Thoracic aorta (tissue), 2 donors: ENCODE results near the gene RPL39L. TPM values are rescaled to one million over a fixed set of nuclear protein-coding genes. Genes with fewer than 3 reads are reported as not detected.

Experiments used
- ATAC-seq: fragments of 150-250 bp; one replicate; pipeline ENCODE4 v1.8.0; 2017; ENCODE audit warnings: low read depth; ENCODE audit not compliant: insufficient number of reproducible peaks, low FRiP score
- DNase-seq: peaks from one replicate; pipeline ENCODE4 v3.0.0-alpha.2; 2020; ENCODE audit warnings: low spot score
- H3K27ac ChIP-seq, 2 donors: fragments of 200-600 bp; sonication (generic); 1 replicate in 1 of 2; 2 replicates in 1 of 2; pipeline ENCODE4 v1.5.1; 2016; ENCODE audit warnings: mild to moderate bottlenecking in 2 of 2, moderate library complexity in 2 of 2
- H3K27me3 ChIP-seq: fragments of 200-600 bp; sonication (generic); replicated peaks from 2 replicates; pipeline ENCODE4 v1.6.0; 2016; ENCODE audit warnings: mild to moderate bottlenecking; ENCODE audit not compliant: insufficient read depth
- H3K36me3 ChIP-seq: fragments of 200-600 bp; sonication (generic); one replicate; pipeline ENCODE4 v1.5.1; 2016
- H3K4me1 ChIP-seq, 2 donors: fragments of 200-600 bp; sonication (generic); 1 replicate in 1 of 2; 2 replicates in 1 of 2; pipeline versions ENCODE4 v1.5.1 to v1.6.0; 2016; ENCODE audit warnings: low read depth in 2 of 2, mild to moderate bottlenecking in 1 of 2; ENCODE audit not compliant: control insufficient read depth in 1 of 2
- H3K4me3 ChIP-seq: fragments of 200-600 bp; sonication (generic); 2 replicates; pipeline ENCODE4 v1.5.1; 2016; ENCODE audit warnings: mild to moderate bottlenecking
- H3K9me3 ChIP-seq: fragments of 200-600 bp; sonication (generic); 2 replicates; pipeline ENCODE4 v1.5.1; 2016
- CTCF ChIP-seq: fragments of 200-600 bp; sonication (generic); IDR thresholded peaks from one replicate; pipeline ENCODE4 v1.5.1; 2019; ENCODE audit warnings: antibody characterized with exemption
- total RNA-seq, 2 donors: library from RNA; depleted of rRNA; stranded (reverse); fragments of >200 nt; gene quantifications; one replicate each; pipeline versions ENCODE4 v1.1.0 to v1.2.3, GENCODE V29; 2016

The RPL39L gene
- total RNA-seq, 2 donors from 2014 or later = 20.0 to 23.1 TPM

GRCh38 chr3:187085021-187085666 lies 54.2 kb downstream of the RPL39L start:
- Histone ChIP-seq H3K4me1 (peaks cover 22 to 37% of the 10 kb centered on the region in 2 donors), H3K36me3 (no peaks in the 10 kb centered on the region), H3K27me3 (no peaks in the 10 kb centered on the region), H3K27ac (peak overlapping the region; percentile 61 to 76), H3K9me3 (peaks cover 11% of the 10 kb centered on the region), H3K4me3 (no peak overlapping the region)
- no peak for TF ChIP-seq CTCF
- DNase-seq (no peak), ATAC-seq (no peak)

GRCh38 chr3:187084580-187084979 lies 54.7 kb downstream of the RPL39L start:
- no peak for ATAC-seq
- peaks cover 11% of the 10 kb centered on the region for H3K9me3 ChIP-seq
- peaks cover 22 to 37% of the 10 kb centered on the region in 2 donors for H3K4me1 ChIP-seq
- H3K27ac ChIP-seq = peak overlapping the region; percentile 61 to 76
- DNase-seq = no peak
- H3K4me3 ChIP-seq = peak overlapping the region; percentile 30
- TF ChIP-seq CTCF = no peak
- no peaks in the 10 kb centered on the region for H3K27me3 ChIP-seq
- H3K36me3 ChIP-seq = no peaks in the 10 kb centered on the region

- DNase-seq (no peak), ATAC-seq (no peak)
- Histone ChIP-seq H3K4me1 (peaks cover 19 to 33% of the 10 kb centered on the region in 2 donors), H3K27ac (peak overlapping the region; percentile 38 to 61), H3K27me3 (no peaks in the 10 kb centered on the region), H3K4me3 (peak overlapping the region; percentile 30), H3K36me3 (no peaks in the 10 kb centered on the region), H3K9me3 (peaks cover 11% of the 10 kb centered on the region)
- no peak for TF ChIP-seq CTCF
Measured at GRCh38 chr3:187084126-187084525, 55.2 kb downstream of the RPL39L start.

GRCh38 chr3:187082758-187083375 lies 56.4 kb downstream of the RPL39L start:
- no peak overlapping the region for H3K27ac ChIP-seq
- H3K4me3 ChIP-seq = no peak overlapping the region
- ATAC-seq (no peak), DNase-seq (no peak)
- peaks cover 6% of the 10 kb centered on the region for H3K9me3 ChIP-seq
- peaks cover under 1% of the 10 kb centered on the region for H3K36me3 ChIP-seq
- no peak for TF ChIP-seq CTCF
- no peaks in the 10 kb centered on the region for H3K27me3 ChIP-seq
- peaks cover 18 to 28% of the 10 kb centered on the region in 2 donors for H3K4me1 ChIP-seq

GRCh38 chr3:187080799-187081450 lies 58.4 kb downstream of the RPL39L start:
- Histone ChIP-seq H3K4me3 (no peak overlapping the region), H3K27me3 (no peaks in the 10 kb centered on the region), H3K4me1 (peaks cover 18 to 26% of the 10 kb centered on the region in 2 donors), H3K9me3 (no peaks in the 10 kb centered on the region), H3K36me3 (peaks cover 17% of the 10 kb centered on the region), H3K27ac (no peak overlapping the region)
- ATAC-seq (no peak), DNase-seq (no peak)
- TF ChIP-seq CTCF = no peak
